A549 (cell line): ENCODE data around the gene DNAAF5.

Source experiments
- CBX2 ChIP-seq: fragments of 200-600 bp; sonication (generic); IDR thresholded peaks from 2 replicates; pipeline ENCODE4 v1.6.1; 2016; ENCODE audit warnings: low read depth, mild to moderate bottlenecking, borderline replicate concordance
- CTCF ChIP-seq: fragments of >200 bp; sonication (Bioruptor Twin); formaldehyde crosslinking; IDR thresholded peaks from 3 replicates; pipeline ENCODE4 v1.5.1; 2016
- JUNB ChIP-seq: fragments of >200 bp; sonication (Bioruptor Twin); formaldehyde crosslinking; IDR thresholded peaks from 2 replicates; pipeline ENCODE4 v1.6.1; 2016
- PHF8 ChIP-seq: fragments of 200-600 bp; sonication (generic); IDR thresholded peaks from 2 replicates; pipeline ENCODE4 v1.6.1; 2016; ENCODE audit warnings: low read depth, mild to moderate bottlenecking, antibody characterized with exemption, moderate library complexity, borderline replicate concordance
- POLR2A ChIP-seq: IDR thresholded peaks from 2 replicates; pipeline ENCODE4 v1.6.1; 2012; ENCODE audit warnings: mild to moderate bottlenecking, low read length
- POLR2AphosphoS2 ChIP-seq: conservative IDR thresholded peaks from 2 replicates; pipeline ENCODE4 v1.6.1; 2012; ENCODE audit warnings: low read length, improper control_type of control experiment, inconsistent platforms
- RNF2 ChIP-seq: fragments of 200-600 bp; sonication (generic); IDR thresholded peaks from 2 replicates; pipeline ENCODE4 v1.6.1; 2016; ENCODE audit warnings: low read depth, mild to moderate bottlenecking, antibody characterized with exemption, moderate library complexity, borderline replicate concordance
- SREBF2 ChIP-seq: fragments of 450-650 bp; IDR thresholded peaks from 2 replicates; pipeline ENCODE4 v1.6.1; 2014; ENCODE audit warnings: mild to moderate bottlenecking, moderate library complexity

- TF ChIP-seq CTCF (no peak), POLR2A (no peak), CBX2 (no peak), SREBF2 (no peak), POLR2AphosphoS2 (no peak), JUNB (no peak), RNF2 (no peak), PHF8 (no peak)
Measured at GRCh38 chr7:693280-693679, 33.2 kb upstream of the DNAAF5 start.
